GM19351 (cell line): ENCODE data around the gene C5orf22.
A peak's percentile ranks its signal among the peaks of the same experiment; 100 is the strongest.
"Not testable (repeated sequence)": the region's sequence is repeated elsewhere in the genome, so short reads cannot be mapped to it uniquely, and the experiment has no call there.

Experiments used
- ATAC-seq: cut with Tn5 transposase; IDR thresholded peaks from one replicate; pipeline ENCODE4 v1.9.1; 2021; ENCODE audit warnings: mild to moderate bottlenecking, moderate library complexity; ENCODE audit not compliant: unreplicated experiment

Gene C5orf22

DNA sequence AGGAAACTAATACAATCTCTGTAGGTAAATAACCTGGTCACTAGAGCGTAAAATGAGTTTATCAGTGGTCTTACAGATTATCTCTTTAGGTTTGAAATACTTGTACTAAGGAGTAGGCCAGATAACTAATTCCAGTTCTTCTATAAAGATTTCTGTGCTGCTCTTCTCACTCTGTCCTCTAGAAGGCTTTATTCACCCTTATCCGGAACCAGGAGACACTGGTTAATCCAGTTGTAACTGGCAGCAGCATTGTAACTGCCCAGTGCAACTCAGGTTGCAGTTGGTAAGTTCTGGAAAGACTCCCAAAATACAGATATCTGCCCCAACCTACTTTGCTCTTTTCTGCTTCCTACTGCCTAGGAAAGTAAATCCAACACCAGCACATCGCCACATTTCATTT is 19.8 kb downstream of the C5orf22 start:
- no peak for ATAC-seq

DNA sequence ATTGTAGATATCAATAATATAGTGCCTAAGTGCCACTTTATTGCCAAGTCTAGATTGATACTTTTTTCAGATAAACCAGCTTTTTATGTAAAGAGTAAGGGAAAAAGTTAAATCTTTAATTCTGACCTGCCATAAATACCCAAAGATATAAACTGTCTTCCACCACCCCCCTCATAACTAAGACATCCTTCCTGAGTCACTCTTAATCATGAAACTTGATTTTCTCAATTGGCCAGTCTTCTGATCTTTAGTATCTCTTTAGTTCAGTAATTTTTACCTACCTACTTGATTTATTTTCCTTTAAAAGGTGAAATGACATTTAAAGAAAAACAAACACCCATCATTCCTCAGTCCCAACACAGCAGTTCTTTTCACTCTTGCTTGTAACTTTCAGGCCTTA is 21.8 kb downstream of the C5orf22 start:
- ATAC-seq: no peak

DNA sequence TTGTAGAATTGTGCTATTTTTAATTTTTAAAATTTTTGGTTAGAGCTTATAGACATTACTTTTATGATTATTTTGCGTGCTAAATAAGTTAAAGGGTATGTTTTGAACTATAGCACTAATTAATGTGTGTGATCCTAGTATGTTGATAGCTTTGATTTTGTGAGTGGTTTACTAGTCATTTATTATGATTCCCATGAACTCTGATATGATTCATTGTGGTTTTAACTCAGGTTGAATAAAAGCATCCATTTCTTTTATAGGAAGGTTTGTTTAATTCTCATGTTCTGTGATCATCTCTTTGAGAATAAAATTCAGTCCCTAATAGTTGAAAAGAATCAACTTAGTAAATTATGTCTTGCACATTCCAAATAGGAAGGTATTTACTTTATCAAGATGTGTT is 22.5 kb downstream of the C5orf22 start:
- ATAC-seq: no peak

DNA sequence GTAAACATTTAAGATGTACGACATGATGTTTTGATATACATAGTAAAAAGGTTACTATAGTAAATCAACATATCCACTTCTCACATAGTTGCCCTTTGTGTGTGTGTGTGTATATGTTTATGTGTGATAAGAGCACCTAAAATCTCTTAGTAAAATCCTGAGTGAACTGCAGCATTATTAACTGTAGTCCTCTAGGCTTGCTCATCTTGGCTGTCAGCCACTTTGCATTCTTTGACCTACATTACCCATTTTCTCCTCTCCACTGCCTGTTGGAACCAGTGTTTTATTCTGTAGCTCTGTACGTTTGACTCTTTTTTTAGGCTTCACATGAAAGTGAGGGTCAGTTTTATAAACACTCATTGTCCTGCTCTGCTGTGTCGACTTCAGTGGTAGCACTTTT is 24.4 kb downstream of the C5orf22 start:
- ATAC-seq: no peak

DNA sequence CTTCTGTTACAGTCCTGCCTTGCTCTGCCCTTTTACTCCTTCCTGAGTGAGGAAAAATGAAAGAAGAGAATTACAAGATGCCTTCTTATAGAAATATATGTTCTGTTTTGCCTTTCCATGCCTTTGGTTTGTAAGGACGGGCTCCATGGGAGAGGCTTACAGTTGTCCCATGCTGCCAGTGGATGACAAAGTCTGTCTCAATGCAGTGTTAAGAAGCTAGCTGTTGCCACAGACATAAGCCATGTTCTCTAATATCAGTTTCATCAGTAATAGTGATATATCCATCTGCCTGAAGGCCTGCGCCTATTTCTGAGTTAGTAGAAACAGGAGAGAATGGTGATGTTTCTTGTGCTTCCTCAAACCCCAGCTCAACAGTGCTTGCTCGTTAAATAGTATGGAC is 27.8 kb downstream of the C5orf22 start:
- ATAC-seq: no peak

DNA sequence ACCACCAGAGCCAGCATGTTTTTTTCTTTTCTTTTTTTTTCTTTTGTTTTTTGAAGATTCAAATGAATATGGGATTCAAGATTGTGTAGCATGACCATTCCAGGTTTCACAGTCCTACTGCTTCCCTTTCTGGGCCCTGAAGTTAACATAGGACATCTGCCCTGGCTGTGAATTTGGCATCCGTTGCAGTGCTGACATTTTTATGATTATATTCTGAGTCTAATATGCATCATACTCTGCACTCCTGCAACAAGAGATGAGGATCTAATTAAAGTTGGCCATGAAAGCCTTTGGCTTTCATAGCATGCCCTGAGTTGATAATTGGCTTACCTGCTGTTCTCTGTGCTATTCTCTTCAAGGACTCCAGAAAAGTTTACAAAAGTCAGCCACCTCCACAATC is 29.8 kb downstream of the C5orf22 start:
- ATAC-seq: no peak

DNA sequence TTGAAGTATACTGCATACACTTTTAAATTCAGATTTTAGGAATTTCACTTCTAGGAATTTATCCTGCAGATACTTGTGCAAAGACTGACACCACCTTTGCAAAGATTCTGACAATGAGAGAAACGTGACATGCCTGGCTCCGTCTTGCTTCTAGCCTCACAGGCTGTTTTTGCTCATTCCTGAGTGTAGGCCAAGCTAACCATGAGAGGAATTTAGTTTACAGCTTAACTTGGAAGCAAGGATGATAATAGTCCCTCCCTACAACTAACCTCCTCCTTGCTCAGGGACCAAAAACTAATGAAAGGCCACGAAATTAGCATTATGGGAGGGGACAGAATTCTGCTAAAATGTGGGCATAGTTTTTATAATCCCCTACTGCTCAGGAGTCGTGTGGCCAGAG is 31.1 kb downstream of the C5orf22 start:
- ATAC-seq: no peak

DNA sequence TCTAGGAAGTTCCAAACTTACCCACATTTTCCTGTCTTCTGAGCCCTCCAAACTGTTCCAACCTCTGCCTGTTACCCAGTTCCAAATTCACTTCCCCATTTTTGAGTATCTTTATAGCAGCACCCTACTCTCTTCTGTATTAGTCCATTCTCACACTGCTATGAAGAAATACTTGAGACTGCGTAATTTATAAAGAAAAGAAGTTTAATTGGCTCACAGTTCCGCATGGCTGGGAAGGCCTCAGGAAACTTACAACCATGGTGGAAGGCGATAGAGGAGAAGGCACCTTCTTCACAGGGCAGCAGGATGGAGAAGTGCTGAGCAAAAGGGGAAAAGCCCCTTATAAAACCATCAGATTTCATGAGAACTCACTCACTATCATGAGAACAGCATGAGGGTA is 34.3 kb downstream of the C5orf22 start:
- ATAC-seq: not testable (repeated sequence)

DNA sequence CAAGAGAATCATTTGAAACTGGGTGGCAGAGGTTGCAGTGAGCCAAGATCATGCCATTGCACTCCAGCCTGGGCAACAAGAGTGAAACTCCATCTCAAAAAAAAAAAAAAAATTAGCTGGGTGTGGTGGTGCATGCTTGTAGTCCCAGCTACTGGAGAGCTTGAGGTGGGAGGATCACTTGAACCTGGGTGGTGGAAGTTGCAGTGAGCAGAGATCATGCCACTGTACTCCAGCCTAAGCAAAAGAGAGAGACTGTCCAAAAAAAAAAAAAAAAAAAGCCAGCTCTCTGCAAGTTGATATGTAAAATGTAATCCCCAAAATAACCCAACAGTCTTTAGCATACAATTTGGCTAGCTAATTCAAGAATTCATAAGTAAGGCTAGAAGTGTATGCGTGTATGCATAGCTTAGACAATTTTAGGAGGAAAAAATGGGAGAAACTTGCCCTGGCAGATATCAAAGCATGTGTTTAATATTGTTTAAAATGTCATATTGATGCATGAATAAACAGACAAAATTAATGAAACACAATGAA is 36.3 kb downstream of the C5orf22 start:
- ATAC-seq: no peak

DNA sequence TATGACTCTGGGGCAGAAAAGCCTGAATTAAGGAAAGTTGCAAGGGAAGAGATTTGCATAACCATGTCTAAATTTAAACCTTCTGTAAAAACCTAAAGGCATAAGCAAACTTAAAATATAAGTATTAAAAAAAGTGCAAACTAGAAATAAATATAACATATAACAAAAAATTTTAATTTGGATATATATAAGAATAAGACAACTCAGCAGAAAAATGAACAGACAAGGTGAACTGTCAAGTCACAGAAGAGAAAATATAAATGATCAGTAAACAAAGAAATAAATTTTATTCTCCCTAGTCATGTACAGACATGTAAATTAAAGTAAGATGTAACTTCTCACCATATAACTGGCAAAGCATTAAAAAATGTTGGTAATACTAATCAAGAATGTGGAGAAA is 37.0 kb downstream of the C5orf22 start:
- ATAC-seq: no peak

DNA sequence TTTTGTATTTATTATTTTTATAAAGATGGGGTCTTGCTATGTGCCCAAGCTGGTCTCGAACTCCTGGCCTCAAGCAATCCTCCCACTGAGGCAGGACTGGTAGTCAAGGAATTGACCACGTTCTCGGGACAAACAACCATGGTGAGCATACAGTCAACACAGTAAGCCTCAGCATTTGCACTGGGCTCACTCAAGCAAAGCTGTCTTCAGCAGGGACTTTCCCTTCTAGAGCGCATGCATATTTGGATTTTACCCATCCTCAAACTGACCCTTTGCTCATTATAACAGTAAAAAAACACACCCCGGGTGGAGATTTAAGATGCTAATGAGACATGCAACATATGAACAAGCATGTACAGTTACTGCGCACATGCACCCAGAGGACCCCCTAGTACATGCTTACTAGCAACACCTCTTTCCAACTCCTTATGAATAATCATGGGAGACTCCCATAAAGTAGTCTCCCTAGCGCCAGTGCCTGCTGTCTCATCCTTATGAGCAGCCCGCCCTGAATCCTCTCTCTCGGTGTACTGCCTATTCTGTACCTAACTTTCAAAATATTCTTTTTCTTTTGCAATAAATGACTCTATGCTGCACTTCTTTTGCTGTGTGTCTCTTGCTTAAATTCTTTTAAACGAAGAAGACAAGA is 41.5 kb downstream of the C5orf22 start:
- ATAC-seq: peak; percentile 94

DNA sequence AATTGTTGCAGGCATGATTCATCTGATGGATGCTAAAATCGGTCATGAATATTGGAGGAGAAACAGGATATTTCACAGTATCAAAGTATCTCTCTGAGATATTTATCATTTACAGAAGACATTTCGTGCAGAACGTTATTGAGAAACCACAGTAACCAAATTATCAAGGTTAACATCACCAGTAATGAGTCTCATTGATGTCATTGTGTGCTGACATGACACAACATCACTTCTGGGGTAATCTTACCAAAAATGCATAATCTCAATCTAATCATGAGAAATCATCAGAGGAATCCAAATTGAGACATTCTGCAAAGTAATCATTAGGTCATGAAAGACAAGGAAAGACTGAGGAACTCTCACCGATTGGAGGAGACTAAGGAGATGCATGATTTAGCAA is 42.7 kb downstream of the C5orf22 start:
- no peak for ATAC-seq

DNA sequence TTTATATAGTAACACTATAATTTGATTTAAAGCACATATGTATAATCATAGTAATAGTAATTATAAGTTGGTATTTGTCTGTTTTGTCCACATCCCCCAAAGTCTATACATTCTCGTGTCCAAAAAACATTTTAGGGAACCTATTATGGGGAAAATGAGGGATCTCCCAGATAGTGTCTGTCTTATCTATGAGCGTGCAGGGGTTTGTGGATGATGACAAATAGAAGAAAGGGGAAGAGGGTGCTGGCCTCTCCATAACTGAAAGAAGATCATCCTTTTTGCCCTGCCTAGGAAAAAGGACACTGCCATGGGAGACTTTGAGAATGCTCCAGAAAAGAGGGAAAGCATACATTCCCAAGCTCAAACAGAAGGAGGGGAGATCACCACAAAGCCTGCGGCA is 45.3 kb downstream of the C5orf22 start:
- ATAC-seq: no peak

DNA sequence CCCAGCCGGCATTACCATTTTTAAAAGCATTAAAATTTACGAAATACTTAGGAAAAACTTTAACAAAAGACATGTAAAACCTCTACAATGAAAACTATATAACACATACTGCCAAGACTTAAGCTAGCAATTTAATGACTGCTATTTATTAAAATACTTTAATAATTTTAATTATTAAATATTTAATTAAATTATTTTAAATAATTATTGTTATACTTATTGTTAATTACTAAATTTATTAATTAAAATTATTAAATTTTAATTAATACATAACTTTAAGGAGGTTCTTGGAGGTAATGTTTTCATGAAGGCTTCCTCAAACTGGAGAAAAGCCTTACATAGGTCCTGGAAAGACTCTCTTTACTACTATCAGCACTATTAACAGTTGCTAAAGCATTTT is 47.5 kb downstream of the C5orf22 start:
- ATAC-seq: no peak

DNA sequence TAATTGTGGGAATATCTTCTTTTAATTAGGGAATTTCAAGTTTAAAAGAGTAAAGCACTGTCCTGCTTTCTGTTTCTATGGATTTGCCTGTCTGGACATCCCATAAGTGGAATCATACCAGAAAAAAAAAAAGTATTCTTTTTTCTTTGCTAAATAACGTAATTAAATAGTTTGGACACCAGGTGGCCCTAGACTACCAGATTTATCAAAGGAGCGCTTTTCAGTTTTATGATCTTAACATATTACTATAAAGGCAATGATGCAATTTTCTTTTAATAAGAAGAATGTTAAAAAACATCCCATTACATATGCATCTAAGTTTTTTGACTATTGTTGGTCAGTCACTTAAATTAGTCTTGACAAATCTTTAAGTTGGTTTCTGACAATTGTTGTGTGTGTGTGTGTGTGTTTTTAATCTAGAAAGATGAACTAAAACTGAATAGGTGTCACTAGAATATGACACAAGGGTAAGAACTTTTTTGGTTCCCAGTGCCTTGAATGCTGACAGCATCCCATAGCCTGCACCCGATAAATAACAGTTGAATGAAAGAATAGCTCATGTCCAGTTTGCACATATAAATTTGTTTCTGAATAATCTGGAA is 49.5 kb downstream of the C5orf22 start:
- ATAC-seq: no peak

DNA sequence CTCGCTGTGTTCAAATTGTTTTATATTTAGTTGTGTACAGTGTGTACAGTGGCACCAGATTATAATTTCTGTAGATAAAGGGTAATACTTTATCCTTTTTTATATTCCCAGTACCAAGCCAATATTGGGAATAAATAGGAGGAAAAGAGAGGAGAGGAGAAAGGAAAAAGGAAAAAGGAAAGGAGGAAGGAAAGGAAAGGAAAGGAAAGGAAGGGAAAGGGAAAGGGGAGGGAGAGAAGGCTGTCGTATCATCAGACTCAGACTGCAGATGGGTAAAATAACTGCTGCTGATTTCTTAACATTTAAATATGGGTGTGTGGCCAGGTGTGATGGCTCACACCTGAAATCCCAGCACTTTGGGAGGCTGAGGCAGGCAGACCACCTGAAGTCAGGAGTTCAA is 51.0 kb downstream of the C5orf22 start:
- no peak for ATAC-seq

DNA sequence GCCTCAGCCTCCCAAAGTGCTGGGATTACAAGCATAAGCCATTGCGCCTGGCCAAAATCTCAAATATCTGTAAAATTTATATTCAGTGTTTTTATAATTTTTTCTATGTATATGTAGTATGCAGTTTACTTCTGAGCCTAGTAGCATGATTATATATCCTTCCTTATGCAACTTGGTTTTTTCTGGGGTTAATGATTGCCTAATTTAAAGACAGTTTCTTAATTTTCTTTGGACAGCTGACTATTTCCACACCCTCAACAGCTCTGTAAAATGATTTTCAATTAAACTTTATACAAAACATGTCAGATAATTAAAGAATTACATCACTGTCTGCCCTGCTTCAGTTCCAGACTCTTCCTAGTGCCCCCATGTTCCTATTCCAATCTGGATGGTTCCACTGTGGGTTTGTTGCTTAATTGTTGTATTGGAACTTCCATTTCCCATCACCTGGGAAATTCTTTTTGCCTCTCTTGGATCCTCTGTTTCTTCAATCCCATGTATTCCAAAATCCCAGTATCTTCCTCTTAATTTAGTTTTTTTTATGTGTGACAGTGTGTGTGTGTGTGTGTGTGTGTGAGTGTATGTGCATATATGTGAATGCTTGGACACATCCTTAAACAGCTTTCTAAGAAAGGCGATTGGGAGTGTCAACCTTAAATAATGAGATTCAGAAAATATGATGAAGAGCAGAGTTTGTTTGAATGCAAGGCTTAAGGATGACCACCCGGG is 53.2 kb downstream of the C5orf22 start:
- ATAC-seq: no peak

DNA sequence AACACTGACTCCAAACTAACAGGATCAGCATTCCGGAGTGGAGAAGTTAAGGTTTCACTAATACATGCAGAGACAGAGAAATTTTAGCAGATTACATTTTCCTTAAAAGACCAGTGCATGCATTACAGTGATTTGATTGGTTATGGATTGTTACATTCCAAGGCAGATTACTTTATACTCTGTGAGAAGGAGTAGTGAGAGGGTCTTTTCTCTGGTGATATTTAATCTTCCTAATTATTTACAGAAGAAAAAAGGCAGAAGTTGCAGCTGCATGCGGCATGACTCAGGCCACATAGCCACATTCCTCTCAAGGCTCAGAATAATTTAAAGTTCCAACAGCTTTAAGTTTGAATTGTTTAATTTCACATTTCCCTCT is 53.8 kb downstream of the C5orf22 start:
- ATAC-seq: no peak

DNA sequence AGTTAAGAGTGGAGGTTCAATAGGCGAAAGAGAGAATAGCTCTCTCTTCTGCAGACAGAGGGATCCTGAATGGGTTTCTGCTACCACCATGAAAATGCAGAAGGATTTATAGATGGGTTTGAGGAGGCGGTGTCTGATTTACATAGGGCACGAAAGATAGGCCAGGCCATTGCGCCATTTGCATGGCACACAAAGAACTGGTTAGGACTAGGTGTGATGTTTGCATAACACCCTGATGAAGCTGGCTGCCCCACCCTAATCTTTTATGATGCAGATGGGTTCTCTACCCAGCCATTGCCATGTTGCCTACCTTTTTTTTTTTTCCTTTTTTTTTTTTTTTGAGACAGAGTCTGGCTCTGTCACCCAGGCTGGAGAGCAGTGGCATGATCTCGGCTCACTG is 55.4 kb downstream of the C5orf22 start:
- no peak for ATAC-seq

DNA sequence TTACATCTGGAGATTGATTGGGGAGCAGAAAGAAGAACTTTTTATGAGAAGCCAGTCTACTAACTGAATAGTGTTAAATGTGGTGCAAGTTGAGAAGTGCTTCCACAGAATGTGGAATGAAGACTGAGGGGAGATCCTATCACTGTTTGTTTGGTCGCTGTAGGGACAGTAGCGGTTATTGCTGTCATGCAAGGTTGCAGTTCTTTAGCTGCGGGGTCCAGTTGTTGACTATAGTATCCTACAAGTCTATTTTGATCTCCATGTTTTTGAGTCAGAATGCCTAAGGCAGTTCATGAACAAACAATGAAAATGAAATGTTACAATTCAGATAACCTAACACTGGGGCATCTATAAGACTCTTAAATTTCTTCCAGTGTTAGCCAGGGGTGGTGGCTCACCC is 61.6 kb downstream of the C5orf22 start:
- no peak for ATAC-seq

DNA sequence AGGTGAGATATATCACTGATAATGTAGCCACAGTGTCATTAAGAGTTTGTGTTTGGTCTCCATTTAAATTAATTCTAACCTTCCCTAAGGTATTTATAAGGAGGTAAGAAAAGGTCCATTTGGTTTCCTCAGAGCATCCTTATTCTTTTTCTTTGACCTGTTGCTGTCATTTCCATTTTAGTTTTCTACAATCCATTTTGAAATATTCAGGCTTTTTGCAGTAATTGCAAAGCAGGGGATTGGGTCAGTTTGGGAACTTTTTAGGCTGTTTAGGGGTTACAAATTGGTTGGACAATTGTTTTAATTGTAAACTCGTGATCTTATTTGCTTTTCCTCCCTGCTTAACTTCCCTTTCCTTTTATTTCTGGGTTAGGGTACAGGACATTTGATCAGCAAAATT is 64.3 kb downstream of the C5orf22 start:
- no peak for ATAC-seq
